HG03280 (cell line): ENCODE data around the gene LAMA3.
"Not testable (repeated sequence)": the region's sequence is repeated elsewhere in the genome, so short reads cannot be mapped to it uniquely, and the experiment has no call there.

ENCODE experiments used
- ATAC-seq: cut with Tn5 transposase; IDR thresholded peaks from one replicate; pipeline ENCODE4 v1.9.1; 2021; ENCODE audit warnings: mild to moderate bottlenecking, moderate library complexity; ENCODE audit not compliant: unreplicated experiment

LAMA3 gene

GRCh38 chr18:23704806-23705205, 15.6 kb downstream of the LAMA3 start:
- no peak for ATAC-seq

- ATAC-seq: no peak
Measured at GRCh38 chr18:23706971-23707640, 17.9 kb downstream of the LAMA3 start.

GRCh38 chr18:23710068-23710527, 20.8 kb downstream of the LAMA3 start:
- no peak for ATAC-seq

- no peak for ATAC-seq
Measured at GRCh38 chr18:23710946-23711345, 21.7 kb downstream of the LAMA3 start.

GRCh38 chr18:23711426-23711825, 22.2 kb downstream of the LAMA3 start:
- ATAC-seq: no peak

GRCh38 chr18:23712445-23712844, 23.2 kb downstream of the LAMA3 start:
- ATAC-seq: no peak

GRCh38 chr18:23714576-23714975, 25.3 kb downstream of the LAMA3 start:
- no peak for ATAC-seq

- ATAC-seq: not testable (repeated sequence)
Measured at GRCh38 chr18:23716079-23716478, 26.8 kb downstream of the LAMA3 start.

GRCh38 chr18:23716516-23716915, 27.3 kb downstream of the LAMA3 start:
- no peak for ATAC-seq

GRCh38 chr18:23716966-23717365, 27.7 kb downstream of the LAMA3 start:
- no peak for ATAC-seq

GRCh38 chr18:23718243-23718720, 29.0 kb downstream of the LAMA3 start:
- no peak for ATAC-seq

- no peak for ATAC-seq
Measured at GRCh38 chr18:23718731-23719130, 29.5 kb downstream of the LAMA3 start.

- no peak for ATAC-seq
Measured at GRCh38 chr18:23719634-23720201, 30.5 kb downstream of the LAMA3 start.

- ATAC-seq: no peak
Measured at GRCh38 chr18:23721696-23722480, 32.6 kb downstream of the LAMA3 start.

- ATAC-seq: no peak
Measured at GRCh38 chr18:23722646-23723045, 33.4 kb downstream of the LAMA3 start.

GRCh38 chr18:23723121-23723520, 33.9 kb downstream of the LAMA3 start:
- ATAC-seq: no peak

GRCh38 chr18:23724681-23725080, 35.4 kb downstream of the LAMA3 start:
- ATAC-seq: no peak

- no peak for ATAC-seq
Measured at GRCh38 chr18:23725351-23725750, 36.1 kb downstream of the LAMA3 start.

GRCh38 chr18:23725827-23726661, 36.8 kb downstream of the LAMA3 start:
- ATAC-seq: no peak

GRCh38 chr18:23727707-23728493, 38.6 kb downstream of the LAMA3 start:
- no peak for ATAC-seq
